NCI-H128 (cell line): ENCODE results near the gene TENT5C.

ENCODE experiments used
- DNase-seq: peaks from one replicate; lab custom pipeline; 2025; ENCODE audit not compliant: unreplicated experiment; lab: John Stamatoyannopoulos, UW

TENT5C gene

DNA sequence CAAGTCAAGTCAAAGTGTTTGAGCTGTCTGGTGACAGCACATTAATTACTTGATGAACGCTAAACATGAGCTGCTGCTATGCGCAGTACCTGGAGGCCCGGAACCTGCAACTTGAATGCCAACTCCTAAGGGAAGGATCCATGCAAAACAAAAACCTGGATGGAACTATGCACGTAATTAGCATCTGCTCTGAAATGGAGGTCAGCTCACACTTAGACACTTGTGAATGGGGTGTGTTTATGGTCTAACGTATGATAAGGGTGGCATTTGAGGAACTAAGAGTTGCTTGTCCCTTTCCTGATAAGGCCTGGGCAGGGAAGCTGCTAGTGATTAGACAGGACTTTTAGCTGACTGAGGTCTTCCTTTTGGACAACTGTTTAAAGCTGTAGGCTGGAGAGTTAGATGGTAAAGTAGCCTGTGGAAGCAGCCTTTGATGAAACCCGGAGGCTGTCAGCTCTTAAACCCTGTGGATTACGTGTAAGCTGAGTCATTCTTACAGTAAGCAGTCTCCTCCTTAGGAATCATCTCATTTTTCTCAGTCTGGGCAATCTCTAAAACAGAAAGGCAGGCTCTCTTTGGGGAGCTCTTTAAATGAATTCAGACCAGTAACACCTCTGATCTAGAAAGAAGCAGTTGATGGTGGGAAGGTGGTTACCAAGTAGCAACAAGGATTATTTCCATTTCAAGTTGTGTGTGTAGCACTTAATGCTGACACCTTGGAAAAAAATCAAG, 6.8 kb downstream of the TENT5C start:
- DNase-seq: no peak

DNA sequence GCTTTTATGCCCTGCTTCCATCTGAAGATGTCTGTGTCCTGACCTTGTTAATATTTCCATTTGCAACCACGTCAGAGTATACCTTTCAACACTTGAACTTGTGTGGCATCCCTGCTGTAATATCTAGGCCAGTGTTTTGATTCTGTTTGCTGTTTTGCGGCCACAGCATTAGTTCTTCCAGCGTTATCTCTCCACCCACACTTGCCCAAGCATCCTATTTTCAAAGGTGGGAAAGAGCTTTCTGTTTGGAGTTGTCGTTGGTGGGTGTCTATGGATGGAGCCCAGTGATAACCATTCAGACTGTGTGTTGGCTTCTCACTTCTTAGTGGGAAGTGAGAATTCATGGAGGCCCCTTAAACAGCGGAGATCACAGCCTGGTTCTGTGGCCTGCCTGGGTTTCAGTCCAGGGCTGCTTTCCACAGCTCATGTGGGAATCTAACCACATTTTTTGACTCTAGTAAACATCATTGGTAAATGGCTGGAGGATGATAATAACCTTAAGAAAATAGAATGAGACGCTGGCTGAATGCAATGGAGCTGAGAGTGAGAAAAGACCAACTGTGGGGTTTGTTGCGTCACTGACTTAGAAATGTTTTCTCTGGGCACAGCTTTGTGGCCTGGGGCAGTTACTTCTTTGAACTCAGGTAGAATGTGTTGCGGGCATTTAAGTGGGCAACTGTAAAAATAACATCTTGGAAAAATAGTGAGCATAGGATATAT, 7.6 kb downstream of the TENT5C start:
- no peak for DNase-seq

DNA sequence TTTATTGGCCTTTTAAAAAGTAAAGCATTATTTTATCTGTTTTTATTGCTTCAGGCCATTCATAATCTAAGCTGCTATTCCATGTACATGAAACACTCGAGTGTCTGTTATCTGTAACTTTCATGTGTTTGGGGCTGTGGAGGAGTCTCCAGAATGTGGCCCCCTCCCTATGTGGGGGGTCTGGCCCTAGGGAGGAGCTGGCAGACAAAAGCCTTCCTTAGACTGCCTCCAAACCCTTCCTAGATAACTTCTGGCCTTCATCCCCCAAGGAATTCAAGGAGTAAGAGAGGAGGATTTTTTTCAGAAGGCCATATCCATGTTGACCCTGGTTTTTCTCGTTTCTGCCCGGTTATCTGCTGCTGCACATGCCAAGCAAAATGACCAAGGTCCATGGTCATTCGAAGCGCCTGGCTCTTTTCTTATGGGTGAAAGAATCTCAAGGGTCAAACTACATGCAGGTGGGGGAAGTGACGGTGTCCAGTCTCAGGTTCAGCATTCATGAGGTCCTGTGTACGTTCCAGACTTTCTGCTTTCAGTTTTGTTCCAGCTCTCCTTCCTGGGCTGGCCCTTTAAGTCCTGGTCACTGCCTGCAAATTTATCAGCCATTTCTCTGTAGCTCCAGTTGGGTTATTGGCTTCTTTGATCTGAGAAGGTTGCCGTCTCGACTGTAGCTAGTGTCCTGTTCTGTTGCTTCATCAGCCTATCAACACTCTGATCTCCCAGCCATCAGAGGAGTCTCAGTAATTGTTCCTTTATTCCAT, 8.3 kb downstream of the TENT5C start:
- no peak for DNase-seq

DNA sequence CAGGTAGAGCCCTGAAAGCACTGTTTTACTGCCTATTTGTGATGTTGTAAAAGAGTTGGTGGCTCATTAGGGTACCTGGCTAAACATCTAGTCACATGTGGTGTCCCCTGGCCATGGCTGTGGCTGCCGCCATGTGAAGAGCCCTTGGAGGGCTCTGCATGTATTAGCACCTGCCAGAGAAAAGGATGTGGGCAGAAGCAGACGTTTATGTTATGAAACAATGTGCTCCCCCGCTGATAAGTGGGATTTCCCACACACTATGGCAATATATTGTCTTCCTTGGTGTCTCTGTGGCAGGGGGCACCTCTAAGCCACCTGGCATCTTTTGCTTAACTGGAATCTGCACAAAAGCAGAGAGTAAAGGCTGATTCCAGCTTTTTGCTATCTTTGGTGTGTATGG, 9.6 kb downstream of the TENT5C start:
- no peak for DNase-seq

DNA sequence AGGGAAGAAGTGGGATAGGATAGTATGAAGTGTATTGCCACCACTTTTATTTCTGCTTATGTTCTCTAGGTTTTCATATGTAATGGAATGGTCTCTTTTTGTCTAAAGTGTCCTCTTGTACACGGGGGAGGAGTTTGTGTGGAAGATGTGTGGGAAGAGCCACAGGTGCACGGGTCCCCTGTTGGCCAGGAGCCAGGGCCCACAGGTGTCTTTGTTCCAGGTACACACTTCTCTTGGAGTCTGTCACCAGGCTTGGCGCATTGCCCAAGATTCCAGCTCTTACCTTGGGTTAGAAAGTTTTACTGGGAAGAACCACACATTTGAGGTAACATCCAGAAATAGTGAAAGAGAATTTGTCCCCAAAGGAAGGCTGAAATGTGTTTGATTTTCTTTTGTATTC, 10.5 kb downstream of the TENT5C start:
- no peak for DNase-seq

DNA sequence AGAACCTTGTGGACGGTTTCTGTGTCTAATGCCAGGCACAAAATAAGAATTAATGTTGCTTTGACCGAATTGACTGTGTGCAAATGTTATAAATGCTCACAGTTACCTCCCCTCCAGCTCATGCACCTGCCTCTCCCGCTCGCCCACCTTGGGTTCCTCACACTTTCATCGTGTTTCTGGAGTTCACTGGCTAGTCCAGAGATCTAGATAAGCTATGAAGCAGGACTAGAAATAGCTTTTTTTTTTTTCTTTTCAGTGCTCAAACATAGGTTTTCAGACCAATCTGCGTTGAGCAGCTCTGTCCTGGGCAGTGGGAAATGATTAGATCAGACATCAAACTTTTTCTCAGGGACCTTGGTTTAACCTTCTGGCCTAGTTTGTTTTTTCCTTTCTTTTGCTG, 11.1 kb downstream of the TENT5C start:
- no peak for DNase-seq

DNA sequence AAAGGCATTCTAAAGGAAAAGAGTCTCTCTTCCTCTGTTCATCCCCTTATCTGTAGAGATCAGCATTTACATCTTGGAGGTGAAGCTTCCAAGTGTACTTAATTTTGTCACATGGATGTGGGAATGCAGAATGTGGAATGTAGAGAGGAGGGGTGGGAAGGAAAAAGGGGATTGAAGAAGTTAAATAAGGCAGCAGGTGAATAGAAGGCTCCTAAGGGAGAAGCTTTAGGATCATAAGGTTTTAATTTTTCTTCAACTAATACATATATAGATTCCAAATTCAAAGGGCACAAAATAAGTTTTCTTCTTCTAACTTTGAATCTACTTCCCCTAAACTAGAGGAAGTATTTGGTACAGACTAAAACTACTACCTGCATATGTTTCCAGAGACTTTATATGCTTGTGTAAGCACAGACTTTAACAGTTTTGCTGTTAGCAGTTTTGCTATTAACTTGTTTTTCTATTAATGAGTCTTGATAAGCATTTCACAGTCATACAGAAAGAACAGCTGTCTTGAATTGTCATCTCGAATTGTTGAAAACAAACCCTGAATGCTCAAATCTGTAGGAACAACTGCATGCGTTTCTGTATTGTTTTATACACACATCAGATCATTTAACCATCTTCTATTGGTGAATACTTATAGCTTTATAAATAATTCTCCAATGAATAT, 12.7 kb downstream of the TENT5C start:
- DNase-seq: no peak

DNA sequence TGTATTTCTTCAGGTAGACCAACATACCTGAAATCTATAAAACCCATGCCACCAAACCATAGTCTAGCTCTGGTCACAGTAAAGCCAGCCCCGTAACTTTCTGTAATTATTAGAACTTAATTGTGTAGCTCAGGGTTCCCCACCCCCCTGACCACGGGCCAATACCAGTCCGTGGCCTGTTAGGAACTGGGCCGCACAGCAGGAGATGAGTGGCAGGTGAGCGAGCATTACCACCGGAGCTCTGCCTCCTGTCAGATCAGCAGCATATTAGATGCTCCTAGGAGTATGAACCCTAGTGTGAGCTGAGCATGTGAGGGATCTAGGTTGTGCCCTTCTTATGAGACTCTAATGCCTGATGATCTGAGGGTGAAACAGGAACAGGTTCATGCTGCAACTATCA, 14.6 kb downstream of the TENT5C start:
- no peak for DNase-seq

DNA sequence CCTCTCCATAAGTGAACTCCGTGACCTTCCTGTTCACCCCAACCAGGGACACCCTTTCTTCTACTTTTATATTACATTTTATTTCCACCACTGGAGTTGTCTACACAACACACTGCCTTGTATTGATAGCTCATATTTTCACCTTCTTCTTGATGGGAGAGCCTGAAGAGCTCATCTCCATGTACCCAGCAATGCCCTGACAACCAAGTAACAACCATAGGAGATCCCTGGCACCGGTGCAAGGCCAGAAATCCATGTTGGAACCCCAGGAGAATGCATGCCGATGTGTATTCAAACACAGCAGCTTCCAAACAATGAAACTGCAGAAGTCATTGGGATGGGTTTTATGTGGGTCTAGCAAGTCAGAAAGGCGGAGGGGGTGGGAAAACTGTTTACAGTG, 15.5 kb downstream of the TENT5C start:
- no peak for DNase-seq

DNA sequence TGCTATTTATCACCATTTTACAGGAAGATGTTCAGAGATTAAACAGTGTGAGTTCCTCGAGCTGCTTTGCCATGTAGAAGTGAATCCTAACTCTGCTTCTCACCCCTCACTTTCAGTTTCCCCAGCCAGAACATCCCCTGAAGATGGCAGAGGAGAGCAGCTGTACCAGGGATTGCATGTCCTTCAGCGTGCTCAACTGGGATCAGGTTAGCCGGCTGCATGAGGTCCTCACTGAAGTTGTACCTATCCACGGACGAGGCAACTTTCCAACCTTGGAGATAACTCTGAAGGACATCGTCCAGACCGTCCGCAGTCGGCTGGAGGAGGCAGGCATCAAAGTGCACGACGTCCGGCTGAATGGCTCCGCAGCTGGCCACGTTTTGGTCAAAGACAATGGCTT, 16.9 kb downstream of the TENT5C start:
- no peak for DNase-seq

DNA sequence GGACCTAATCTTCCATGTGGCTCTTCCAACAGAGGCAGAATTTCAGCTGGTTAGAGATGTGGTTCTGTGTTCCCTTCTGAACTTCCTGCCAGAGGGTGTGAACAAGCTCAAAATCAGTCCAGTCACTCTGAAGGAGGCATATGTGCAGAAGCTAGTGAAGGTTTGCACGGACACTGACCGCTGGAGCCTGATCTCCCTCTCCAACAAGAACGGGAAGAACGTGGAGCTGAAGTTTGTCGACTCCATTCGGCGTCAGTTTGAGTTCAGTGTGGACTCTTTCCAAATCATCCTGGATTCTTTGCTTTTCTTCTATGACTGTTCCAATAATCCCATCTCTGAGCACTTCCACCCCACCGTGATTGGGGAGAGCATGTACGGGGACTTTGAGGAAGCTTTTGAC, 17.3 kb downstream of the TENT5C start:
- DNase-seq: no peak

DNA sequence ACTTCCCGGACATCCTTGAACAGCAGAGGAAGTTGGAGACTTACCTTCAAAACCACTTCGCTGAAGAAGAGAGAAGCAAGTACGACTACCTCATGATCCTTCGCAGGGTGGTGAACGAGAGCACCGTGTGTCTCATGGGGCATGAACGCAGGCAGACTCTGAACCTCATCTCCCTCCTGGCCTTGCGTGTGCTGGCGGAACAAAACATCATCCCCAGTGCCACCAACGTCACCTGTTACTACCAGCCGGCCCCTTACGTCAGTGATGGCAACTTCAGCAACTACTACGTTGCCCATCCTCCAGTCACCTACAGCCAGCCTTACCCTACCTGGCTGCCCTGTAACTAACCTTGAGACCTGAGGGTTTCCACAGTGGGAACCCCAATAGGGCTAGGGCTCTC, 17.9 kb downstream of the TENT5C start:
- no peak for DNase-seq

DNA sequence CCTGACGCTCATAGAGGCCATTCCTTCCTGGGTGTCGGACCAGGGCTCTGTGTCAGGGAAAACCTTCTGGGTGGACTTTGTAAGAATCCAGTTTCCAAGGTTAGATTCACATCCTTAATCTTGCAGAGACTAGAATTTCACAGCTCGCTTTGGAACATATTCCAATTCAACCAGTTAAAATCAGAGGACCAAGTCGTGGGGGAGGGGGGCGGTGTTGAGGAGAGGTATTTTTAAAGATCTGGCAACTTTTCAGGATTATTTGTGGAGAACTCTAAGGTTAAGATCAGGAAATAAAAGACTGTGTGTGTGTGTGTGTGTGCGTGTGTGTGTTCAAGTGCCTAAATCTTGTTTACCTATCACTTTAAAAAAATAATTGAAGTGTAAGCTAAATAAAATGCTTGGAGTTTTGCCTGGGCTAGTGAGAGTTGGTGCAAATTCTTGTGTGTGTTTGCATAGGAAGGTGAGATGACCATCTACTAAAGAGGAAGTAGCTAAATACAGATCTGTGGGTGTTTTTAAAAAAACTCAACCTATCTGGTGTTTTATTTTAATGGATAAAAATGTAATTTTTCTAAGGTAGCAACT, 21.8 kb downstream of the TENT5C start:
- DNase-seq: no peak

DNA sequence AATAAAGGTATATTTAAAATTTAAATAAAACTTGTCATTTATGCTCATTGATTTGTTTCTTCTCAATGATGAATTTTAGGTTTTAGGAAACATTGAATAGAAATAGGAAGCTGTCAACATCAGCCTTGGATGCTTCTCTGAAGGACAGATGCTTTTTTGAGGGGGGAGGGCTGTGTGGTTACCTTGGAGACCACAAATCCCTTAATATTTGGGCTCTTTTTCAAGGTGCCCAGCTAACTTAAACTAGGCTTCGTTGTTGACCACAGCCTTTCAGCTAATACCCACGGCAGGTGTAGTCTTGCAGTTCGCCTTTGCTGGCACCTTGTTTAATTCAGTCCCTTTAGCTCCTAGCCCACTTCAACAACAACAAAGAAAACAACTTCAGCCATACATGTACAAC, 22.5 kb downstream of the TENT5C start:
- no peak for DNase-seq

DNA sequence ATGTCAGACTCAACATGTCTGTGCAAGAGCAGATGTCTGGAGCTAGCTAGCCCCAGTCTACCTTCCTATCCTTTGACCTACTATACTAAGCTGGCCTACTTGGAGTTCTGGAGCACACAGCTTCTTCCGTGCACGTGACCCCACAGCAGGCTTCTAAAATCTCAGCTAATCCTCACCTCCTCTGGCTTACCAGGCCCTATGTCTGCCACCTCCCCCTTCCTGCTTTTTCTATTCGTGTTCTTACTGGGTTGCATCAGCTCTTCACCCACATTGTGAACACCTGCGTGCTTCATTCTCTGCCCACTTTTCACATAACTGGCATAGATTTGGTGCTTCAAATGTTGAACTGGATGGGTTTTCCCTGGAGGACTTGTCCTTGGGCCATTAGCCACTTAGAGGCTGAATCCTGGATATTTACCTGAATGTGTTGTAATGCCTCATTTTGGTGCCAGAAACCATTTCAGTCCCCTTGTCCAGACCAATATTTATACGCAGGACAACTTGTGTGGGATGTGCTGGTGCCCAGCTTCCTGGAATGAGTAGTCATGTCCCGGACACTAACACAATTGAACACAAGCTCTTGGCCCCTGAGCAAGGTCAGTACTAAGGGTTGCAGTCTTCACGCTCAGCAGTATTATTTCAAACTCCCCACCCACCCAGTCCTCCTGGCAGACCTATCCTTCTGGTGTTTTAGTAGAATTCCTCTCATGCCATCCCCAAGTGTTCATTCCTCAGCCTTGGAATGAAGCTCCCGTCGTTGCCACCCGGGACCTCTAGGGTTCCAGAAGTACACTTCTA, 24.0 kb downstream of the TENT5C start:
- DNase-seq: no peak

DNA sequence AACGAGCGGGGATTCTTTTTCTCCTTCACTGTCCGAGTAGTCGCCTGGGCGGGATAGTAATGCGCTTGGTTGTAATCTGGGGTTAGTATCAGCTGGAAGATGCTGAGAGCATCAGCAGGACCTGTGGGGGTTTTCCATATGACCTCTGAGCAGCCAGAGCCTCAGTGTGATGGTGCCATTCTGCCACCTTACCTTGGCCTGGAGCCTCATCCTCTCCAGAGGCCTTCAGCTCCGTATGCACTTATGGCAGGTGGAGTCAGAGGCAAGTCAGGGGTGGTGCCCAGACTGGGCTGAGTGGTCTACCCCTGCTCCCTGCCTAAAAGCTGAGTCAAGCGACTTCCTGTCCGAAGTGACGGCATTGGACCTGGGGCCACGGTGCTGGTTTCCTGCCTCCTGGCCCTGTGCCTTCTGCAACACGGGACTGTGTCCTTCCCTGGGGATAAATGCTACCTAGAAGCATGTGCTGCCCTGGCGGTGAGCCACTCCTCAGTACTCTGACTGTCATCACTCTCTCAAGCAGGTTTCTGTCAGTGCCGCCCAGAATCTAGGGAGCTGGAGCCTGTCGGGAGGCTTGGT, 24.7 kb downstream of the TENT5C start:
- no peak for DNase-seq

DNA sequence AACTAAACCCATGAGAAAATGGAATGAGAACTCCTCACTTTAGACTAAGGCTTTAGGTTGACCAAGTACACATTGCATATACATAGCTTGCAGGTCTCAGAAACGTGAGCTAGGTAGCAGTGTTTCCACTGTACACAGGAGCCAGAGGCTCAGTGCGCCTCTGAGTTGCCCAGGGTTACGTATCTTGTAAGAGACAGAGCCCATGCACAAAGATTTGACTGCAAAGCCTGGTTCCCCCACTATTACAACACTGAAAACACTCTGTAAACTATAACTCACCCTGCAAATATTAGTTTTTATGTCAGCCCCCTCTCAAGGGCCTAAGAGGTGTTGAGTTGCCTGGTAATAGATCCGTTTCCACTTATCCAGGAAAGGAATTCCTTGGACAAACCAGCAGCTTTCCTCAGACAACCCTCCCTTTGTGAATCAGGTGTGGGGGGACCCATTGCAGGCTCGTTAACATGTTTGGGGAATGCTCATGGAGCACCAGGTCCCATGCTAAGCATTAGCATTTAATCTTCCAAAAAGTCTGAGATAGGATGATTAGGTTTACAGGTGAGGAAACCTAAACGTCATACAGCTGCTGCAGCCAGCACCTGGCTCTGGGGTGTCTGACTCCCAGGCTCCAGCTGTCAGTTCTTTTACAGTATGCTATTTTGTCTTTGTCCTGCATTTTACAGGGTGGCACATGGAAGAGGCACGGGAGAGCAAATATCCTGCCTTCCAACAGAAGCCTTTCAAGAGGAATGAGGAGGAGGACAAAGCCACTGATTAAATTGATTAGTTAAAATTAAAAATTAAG, 25.7 kb downstream of the TENT5C start:
- DNase-seq: no peak

DNA sequence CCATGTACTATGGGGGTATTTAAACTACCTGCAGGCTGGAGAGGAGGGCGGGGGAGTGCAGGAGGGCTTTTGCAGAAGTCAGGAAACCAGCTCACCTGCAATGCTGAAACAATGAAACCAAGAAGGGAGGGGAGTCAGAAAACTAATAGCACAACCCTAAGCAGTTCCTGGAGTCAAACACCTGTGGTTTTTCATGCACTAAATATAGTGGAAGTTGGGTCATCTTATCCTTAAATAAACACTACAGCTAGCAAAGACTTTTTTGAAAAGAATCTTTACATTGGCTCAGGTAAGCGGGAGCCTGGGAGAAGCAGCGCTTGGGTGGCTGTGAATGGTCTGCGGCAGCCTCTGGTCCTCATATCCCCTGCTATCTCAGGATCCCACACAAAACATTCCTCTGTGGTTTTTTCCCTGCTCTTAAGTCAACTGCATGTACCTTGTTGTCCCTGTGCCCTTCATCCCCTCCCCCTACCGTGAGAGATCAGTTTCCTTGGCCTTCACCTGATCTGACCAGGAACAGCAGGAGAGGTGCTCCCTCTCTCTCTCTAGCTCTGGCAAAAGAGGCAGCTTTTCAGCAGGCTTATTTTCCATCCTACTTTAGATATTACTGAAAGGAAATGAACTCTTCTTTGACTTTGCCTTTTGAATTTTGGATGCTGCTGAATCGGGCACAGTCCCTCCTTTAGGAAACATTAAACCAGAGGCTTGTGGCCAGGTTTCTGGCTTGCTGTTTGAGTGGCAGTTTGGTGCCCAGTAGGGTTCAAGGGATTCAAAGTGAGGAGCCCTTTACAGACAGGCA, 26.6 kb downstream of the TENT5C start:
- peak; percentile 43 for DNase-seq

DNA sequence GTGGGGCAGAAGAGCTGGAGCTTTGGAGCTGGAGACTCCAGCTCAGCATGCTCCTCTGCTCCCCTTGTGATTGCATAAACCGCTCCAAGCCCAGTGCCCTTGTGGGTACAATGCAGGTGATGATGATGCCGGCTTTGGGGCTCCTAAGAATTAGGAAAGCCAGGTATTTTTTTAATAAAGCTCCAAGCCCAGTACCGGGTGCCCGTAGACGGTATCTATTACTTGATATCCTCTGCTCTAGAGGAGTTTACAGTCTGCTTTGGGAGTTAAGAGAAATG, 27.2 kb downstream of the TENT5C start:
- no peak for DNase-seq
